Germinal center (tissue), 1 donor: ENCODE measurements around the gene BPIFB4.
"Not testable (repeated sequence)": the region's sequence is repeated elsewhere in the genome, so short reads cannot be mapped to it uniquely, and the experiment has no call there.

ENCODE experiments used
- DNase-seq: peaks from one replicate; pipeline ENCODE4 v3.0.0; 2012; ENCODE audit warnings: mixed read lengths, low spot score

Gene BPIFB4

GRCh38 chr20:33120934-33121333 lies 41.5 kb downstream of the BPIFB4 start:
- no peak for DNase-seq

GRCh38 chr20:33122297-33122696 lies 42.9 kb downstream of the BPIFB4 start:
- DNase-seq, result not testable (repeated sequence)

- no peak for DNase-seq
Observed at GRCh38 chr20:33124261-33124660, 44.8 kb downstream of the BPIFB4 start.

GRCh38 chr20:33124994-33125393 lies 45.6 kb downstream of the BPIFB4 start:
- DNase-seq, result no peak

DNA sequence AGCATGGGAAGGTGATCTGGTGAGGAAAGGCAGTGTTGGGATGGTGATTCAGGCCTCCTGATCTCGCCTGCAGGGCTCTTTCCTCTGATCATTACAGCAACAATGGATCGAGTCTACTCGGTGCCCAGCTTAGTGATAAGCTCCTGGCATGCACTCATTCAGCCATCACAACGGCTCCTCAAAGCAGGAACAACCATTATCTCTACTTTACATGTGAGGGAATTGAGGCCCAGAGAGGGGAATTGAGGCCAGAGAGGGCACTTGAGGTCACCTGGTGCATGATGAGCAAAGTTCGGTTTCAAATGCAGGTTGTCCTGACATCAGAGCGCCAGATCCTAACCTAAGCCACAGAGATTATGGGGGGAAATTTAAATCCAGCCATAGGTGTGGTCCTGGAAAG lies 46.5 kb downstream of the BPIFB4 start:
- no peak for DNase-seq

- DNase-seq, result no peak
Observed at GRCh38 chr20:33127422-33128097, 48.1 kb downstream of the BPIFB4 start.

GRCh38 chr20:33130568-33131061 lies 51.2 kb downstream of the BPIFB4 start:
- no peak for DNase-seq

- DNase-seq, result no peak
Observed at GRCh38 chr20:33131949-33132473, 52.6 kb downstream of the BPIFB4 start.

DNA sequence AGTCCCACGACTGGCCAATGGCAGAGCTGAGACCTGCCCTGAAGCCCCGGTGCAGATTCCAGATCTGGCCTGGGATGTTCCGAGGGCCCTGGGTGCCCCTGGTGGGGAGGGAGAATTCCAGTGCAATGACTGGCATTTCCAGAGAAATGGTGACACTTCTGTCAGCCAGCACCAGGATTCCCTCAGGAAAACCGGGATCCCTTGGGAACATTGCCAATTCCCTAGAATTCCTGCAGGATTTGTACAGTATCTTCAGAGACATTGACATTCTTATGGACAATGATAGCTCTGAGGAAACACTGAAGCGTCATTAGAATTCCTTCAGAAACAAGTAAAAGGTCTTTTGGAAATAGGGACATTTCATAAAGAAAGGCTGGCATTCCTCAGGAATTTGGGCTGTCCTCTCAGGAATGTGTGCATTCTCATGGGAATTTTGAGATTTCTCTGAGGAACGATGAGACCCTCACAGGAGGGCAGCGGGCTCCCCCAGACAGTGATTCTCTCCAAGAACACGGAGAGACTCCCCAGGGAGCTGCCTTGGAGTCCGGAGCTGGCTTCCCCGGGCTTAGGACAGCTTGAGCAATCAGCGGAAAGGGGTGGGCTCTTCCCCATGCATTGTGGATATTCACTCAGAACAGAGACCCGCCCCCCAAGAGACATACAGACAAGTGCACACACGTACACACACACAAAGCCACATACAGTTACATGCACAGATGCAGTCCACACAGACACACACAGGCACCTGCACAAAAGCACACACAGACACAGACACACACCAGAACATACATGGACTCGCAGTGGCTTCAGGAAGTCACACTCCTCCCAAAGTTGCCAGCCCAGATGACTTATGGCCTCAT lies 53.3 kb downstream of the BPIFB4 start:
- no peak for DNase-seq

GRCh38 chr20:33133373-33133941 lies 54.0 kb downstream of the BPIFB4 start:
- no peak for DNase-seq

DNA sequence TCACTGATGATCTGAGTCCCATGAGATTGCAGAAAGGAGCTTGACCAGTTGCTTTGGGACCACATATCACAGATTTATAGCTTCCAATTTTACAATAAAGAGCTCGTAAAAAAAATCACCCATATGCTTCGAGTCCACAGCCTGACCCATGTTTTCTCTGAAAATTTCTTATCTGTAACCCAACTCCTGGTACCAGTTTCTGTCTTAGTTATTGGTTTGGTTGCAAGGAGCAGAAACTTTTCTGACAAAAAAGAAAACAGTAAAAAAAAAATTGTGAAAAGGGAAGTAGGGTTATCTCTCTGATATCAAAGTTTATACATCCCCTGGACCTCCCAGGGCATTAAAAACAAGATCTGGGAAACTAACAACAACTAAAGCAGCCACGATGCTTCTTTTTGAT lies 57.8 kb downstream of the BPIFB4 start:
- DNase-seq, result no peak

- DNase-seq, result no peak
Observed at GRCh38 chr20:33139467-33139866, 60.0 kb downstream of the BPIFB4 start.

GRCh38 chr20:33145521-33145920 lies 66.1 kb downstream of the BPIFB4 start:
- no peak for DNase-seq

- DNase-seq, result no peak
Observed at GRCh38 chr20:33147299-33147698, 67.9 kb downstream of the BPIFB4 start.

DNA sequence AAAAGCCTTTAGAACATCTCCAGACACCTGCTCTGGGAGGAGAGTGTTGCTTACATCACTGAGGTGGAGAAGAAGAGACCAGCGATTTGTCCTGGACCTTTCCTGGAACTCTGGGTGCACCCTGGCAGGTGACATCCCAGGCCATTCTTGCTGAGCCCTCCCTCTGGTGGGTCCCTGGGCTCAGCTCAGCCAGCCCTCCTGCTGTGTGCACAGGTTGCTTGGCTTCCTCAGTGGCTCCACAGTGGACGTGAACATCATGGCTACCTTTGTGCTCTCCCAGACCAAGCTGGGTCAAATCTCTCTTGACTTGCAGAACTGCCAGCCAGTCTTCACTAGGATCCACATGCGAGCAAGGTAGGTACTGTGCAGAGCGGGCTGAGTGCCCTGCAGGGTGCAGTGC lies 68.6 kb downstream of the BPIFB4 start:
- DNase-seq, result no peak

- DNase-seq, result no peak
Observed at GRCh38 chr20:33154252-33154651, 74.8 kb downstream of the BPIFB4 start.

DNA sequence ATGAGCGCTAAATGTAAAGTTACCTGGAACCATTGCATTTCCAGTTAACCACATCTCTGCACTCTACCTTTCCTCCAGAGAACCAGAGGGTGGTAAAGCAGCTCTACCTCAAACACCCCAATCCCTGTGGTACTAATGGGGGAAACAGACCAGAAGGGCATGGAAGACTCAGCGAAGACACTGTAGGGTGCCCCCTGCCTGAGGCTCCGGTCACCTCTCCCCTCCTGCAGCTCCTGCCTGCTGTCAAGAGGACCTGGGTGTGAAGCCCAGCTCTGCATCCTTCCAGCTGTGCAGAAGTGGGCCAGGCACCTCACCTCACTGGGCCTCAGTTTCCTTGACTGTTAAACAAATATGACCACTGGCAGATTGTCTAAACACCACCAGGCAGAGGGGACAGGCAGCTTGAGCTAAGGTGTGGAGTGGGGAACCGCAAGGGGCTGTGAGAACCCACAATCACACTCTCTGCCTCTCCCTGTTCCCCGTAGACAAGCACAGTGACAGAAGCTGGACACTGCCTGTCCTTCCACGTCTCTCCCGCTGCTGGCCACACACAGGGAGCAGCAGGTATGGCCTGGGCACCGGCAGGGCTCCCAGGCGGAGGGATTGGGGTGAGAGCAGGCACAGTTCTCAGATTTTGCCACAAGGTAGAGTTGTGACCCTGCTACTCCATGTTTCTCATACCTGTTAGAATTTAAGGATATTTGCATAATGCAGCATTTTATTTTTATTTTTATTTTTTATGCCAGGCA lies 79.4 kb downstream of the BPIFB4 start:
- no peak for DNase-seq

DNA sequence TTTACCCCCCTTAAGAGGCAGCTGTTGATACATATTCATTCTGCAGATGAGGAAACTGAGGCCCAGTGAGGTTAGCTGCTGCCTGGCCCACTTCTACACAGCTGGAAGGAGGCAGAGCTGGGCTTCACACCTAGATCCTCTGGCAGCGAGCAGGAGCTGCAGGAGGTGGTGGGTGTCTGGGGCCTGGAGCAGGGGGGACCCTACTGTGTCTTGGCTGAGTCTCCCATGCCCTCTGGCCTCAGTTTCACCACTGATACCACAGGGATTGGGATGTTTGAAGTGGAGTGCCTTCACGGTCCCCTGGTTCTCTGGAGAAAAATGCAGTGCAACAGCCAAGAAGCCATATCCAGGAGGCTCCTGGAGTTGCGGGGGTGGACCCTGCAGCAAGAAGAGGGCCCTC lies 80.3 kb downstream of the BPIFB4 start:
- no peak for DNase-seq

- DNase-seq, result no peak
Observed at GRCh38 chr20:33160681-33161080, 81.2 kb downstream of the BPIFB4 start.
